GM18868 (cell line): Measurements from ENCODE around the gene FMO5.

Experiments
- ATAC-seq: cut with Tn5 transposase; IDR thresholded peaks from one replicate; pipeline ENCODE4 v1.9.1; 2021; ENCODE audit warnings: mild to moderate bottlenecking, moderate library complexity; ENCODE audit not compliant: unreplicated experiment

The FMO5 gene, protein sequence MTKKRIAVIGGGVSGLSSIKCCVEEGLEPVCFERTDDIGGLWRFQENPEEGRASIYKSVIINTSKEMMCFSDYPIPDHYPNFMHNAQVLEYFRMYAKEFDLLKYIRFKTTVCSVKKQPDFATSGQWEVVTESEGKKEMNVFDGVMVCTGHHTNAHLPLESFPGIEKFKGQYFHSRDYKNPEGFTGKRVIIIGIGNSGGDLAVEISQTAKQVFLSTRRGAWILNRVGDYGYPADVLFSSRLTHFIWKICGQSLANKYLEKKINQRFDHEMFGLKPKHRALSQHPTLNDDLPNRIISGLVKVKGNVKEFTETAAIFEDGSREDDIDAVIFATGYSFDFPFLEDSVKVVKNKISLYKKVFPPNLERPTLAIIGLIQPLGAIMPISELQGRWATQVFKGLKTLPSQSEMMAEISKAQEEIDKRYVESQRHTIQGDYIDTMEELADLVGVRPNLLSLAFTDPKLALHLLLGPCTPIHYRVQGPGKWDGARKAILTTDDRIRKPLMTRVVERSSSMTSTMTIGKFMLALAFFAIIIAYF

GRCh38 chr1:147225193-147225730, at the start of gene FMO5:
TSS of gene FMO5 (minus strand) at chr1:147225339. CDS start at chr1:147225029, 310 bp downstream.
- ATAC-seq: peak; percentile 70

DNA sequence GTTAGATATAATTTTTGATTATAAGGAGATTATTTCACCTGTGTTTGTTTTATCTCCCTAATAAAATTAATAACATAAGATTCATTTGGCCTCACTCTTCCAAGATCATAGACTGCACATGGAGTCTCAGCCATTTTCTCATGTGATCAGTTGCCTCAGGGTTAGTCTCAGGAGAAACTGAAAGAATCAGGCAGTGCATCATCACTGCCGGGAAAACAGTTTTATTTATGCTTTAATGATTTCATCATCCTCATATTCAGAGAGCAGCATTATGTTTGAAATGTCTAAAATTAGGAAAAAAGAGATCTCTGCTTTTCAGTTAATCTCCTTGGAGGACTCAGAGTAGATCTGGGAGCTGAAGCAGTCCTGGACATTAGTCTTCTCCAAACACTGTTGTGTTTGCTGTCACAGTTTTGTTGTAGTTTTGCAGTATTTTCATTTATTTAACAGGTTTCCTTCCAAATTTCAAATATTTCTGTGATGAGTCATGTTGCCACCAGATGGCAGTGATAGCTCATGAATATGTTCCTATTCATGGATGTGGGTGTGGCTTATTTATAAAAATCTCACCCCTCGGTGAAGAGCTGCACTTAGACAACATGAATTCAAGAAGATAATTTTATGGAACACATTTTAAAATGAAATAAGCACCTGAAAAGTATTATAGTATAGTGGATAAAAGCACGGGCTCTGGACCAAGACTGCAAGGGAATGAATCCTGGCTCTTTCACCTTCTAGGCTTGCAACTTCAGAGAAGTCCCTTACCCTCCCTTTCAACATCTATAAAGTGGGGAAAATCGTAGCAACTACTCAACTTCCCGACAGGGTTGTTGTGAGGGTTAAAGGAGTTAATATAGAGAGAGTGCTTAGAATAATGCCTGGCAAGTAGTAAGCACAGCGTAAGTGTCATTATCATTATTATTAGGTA, 48.5 kb upstream of the FMO5 start:
- no peak for ATAC-seq

GRCh38 chr1:147272042-147272441, 46.9 kb upstream of the FMO5 start:
- no peak for ATAC-seq

DNA sequence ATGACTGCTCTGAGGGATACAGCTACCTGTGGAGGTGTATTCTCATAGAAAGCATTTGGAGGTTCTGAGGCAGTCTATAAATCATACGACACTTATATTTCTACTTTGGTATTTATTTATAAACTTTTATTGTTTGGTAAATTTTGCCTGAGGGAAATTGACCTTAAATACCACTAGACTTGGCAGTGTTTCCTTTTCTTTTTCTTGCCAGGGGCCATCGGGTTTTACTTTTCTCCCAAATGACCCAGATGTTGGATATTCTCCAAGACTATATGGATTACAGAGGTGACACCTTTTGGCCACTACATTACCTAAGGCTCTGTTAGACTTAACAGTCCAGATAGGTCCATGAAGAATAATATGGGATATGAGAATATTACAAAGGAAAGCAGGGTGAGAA, 45.6 kb upstream of the FMO5 start:
- ATAC-seq: no peak

GRCh38 chr1:147267711-147268110, 42.6 kb upstream of the FMO5 start:
- ATAC-seq: no peak

DNA sequence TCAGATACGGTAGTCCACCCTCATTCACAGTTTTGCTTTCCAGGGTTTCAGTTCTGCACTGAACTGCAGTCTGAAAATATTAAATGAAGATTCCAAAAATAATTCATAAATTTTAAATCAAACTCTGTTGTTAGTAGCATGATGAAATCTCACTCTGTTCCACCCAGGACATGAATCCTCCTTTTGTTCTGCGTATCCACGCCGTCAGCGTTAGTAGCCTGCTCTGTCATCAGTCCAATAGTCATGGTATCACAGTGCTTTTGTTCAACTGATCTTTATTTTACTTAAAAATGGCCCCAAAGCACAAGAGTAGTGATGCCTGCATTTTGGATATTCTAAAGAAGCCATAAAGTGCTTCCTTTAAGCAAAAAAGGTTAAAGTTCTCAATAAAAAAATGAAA, 41.2 kb upstream of the FMO5 start:
- ATAC-seq: no peak

GRCh38 chr1:147264158-147264768, 39.1 kb upstream of the FMO5 start:
- no peak for ATAC-seq

- no peak for ATAC-seq
These were observed 35.8 kb upstream of the FMO5 start for GRCh38 chr1:147260956-147261355.

- ATAC-seq: no peak
These were observed 27.4 kb upstream of the FMO5 start for GRCh38 chr1:147252540-147252939.

DNA sequence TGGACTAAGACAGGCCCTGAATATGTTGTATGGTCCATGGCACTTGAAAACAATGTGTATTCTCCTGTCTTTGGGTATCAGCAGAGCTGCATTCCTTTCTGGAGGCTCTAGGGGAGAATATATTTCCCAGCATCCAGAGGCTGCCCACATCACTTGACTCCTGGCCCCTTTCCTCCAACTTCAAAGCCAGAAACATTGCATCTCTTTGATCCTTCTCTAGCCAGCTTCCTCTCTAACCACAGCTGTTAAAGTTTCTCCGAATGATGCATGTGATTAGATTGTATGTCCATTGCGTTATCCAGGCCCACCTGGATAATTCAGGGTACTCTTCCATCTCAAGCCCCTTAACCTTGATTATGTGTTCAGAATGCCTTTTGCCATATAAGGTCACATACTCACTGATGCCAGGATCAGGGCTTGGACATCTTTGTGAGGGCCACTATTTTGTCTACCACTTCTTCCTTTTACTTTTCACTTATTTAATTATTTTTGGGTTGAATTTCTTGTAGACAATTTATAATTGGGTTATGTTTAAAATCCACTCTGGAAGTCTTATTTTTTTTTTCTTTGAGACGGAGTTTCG, 22.6 kb upstream of the FMO5 start:
- no peak for ATAC-seq

DNA sequence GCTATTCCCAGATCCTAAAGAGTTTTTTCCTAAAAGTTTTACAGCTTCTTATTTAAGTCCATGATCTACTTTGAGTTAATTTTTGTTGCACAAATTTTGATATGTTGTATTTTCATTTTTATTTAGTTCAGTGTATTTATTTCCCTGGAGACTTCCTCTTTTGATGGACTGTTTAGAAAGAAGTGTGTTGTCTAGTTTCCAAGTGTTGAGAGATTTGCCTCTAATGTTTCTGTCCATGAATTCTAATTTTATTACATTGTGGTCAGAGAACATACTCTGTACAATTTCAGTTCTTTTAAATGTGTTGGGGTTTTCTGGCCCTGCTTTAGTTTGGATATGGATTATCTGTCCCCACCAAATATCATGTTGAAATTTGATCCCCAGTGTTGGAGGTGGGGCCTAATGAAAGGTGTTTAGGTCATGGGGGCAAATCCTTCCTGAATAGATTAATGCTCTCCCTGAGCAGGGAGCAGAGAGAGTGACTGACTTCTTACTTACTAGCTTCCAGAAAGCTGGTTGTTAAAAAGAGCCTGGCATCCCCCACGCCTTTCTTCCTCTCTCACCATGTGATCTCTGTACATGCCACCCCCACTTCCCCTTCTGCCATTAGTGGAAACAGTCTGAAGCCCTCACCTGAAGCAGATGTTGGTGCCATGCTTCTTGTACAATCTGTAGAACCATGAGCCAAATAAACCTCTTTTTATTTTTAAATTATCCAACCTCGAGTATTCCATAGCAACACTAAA, 21.9 kb upstream of the FMO5 start:
- no peak for ATAC-seq

DNA sequence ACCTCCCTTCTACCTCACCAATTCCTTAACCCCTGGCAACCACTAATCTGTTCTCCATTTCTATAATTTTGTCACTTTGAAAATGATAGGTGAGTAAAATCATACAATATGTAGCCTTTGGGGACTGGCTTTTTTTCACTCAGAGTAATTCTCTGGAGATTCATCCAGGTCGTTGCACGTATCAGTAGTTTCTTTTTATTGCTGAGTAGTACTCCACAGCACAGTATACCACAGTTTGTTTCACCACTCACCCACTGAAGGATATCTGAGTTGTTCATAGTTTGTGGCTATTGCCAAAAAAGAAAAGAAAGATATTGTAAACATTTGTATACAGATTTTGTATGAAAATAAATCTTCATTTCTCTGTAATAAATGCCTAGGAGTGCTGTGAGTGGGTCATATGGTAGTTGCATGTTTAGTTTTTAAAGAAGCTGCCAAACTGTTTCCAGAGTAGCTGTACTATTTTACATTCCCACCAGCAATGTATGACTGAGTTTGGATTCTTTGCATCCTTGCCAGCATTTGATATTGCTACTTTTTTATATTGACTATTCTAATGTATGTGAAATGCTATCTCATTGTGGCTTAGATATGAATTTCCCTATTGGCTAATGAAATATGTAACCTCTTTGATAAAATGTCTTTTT, 21.0 kb upstream of the FMO5 start:
- ATAC-seq: no peak

DNA sequence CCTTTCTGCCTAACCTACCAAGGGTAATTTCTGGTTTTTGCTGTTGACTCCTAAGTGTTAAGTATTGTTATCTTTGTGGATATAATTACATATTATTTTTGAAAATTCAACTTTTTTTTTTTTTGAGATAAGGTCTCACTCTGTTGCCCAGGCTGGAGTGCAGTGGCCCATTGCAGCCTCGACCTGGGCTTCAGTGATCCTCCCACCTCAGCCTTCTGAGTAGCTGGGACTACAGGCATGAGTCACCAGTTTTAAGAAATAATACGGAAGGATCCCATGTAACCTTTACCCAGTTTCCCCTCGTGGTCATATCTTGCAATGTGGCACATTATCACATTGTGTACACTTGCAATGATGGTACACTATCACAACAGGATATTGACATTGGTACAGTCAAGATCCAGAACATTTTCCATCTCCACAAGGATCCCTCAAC, 20.5 kb upstream of the FMO5 start:
- ATAC-seq: no peak

DNA sequence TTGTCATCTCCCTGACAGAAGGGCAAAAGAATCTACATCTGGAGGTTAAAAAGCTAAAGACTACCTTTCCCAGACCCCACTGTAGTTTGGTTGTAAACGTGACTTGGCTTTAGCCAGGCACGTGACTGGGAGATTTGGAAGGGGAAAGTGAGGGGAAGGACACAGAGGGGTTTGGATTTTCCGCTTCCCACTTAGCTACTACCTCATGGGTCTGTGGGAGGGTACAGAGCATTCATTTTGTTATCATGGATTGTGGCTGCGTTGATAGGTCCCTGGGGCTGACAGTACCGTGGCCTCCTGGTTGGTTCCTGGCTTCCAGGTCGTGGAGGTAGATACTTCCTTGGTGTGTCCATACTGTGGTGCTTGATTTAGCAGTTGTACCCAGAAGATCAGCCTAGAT, 20.0 kb upstream of the FMO5 start:
- no peak for ATAC-seq

- no peak for ATAC-seq
These were observed 18.7 kb upstream of the FMO5 start for GRCh38 chr1:147243841-147244240.

- ATAC-seq: peak; percentile 16
These were observed 18.1 kb upstream of the FMO5 start for GRCh38 chr1:147243228-147243685.

DNA sequence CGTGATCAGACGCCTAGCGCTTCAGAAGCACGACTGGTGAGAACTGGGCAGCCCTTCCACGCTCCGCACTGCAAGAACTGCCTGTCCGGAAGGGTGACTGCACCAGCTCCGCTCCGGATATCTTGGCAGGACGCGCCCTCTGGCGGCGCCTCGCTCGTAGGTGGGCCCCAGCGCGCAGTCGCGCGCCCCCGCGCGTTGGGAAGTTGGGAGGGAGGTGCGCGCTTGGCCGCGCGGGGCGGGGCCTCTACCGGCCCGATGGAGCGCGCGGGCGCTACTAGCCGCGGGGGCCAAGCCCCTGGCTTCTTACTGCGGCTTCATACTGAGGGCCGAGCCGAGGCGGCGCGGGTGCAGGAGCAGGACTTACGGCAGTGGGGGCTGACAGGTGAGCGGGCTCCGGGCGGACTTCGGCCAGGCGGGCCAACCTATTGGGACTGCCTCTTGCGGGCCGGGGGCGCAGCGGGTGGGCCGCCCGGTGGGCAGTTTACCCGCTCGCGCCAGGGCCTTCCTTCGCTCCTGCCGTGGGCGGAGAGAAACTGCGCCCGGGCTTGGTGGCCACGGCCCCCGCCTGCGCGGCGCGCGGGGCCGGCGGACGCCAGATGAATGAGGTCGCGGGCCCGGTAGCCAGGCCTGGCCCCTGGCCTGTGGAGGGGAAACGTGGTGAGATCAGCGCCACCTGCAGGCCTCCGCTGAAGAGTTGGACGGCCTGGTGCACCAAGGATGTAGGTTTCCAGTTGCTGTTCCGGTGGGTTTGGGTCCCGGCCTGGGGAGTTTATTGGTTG, 17.5 kb upstream of the FMO5 start, which contains the start of gene CHD1L:
Gene CHD1L (plus strand): TSS at position 236 of the 779 bp plus-strand sequence. CDS start 20 bp downstream, at position 256.
- ATAC-seq: peak; percentile 85

DNA sequence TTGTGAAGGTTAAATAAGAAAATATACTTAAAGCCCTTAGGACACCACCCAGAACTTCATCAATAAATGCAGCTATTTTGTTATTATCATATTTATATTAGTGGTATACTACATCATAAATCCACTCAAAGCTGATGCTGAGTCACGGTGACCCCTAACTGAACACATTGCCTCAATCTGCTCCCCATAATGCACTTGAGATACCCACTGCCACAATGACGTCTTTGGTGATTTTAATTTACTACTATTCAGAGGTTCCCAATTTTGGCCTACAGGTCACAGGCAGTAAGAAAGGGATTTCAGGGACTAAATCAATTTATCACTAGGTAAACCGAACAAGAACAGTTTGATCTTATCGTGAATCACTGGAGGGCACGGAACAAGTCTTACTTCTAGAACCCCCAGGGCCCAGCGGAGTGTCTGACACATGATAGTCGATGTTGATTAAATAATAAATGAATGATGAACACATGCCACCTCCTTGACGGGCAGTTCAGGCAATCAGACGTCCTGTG, 16.9 kb upstream of the FMO5 start:
- ATAC-seq: no peak
